CD4-positive, alpha-beta memory T cell (primary cell): ENCODE measurements around the gene PIAS4. TPM values are rescaled to one million over a fixed set of nuclear protein-coding genes. Genes with fewer than 3 reads are reported as not detected.
A peak's percentile ranks its signal among the peaks of the same experiment; 100 is the strongest.

Experiments
- CTCF ChIA-PET: fragments of 350-600 bp; sonication (Branson Sonifier 250); formaldehyde crosslinking; loops from one replicate; lab custom pipeline; 2021; ENCODE audit warnings: inconsistent platforms; ENCODE audit not compliant: partially characterized antibody; lab: Charles Lee
- POLR2A ChIA-PET: fragments of 350-600 bp; sonication (Branson Sonifier 250); formaldehyde crosslinking; loops from one replicate; lab custom pipeline; 2021; ENCODE audit not compliant: partially characterized antibody; lab: Charles Lee
- DNase-seq, 5 donors: peaks; one replicate each; pipeline versions ENCODE4 v3.0.0 to v3.0.0-alpha.2; 2020 to 2022; ENCODE audit warnings: mixed read lengths in 1 of 5
- H3K27ac ChIP-seq: one replicate; pipeline ENCODE4 v1.7.0; 2013; ENCODE audit warnings: low read depth, low read length
- H3K27me3 ChIP-seq: 2 replicates; pipeline ENCODE4 v1.7.0; 2013; ENCODE audit warnings: mild to moderate bottlenecking, low read length, moderate library complexity; ENCODE audit not compliant: insufficient read depth
- H3K36me3 ChIP-seq: 2 replicates; pipeline ENCODE4 v1.7.0; 2013; ENCODE audit warnings: mild to moderate bottlenecking, low read length, moderate library complexity; ENCODE audit not compliant: insufficient read depth
- H3K4me1 ChIP-seq: 2 replicates; pipeline ENCODE4 v1.7.0; 2013; ENCODE audit warnings: mild to moderate bottlenecking, low read length, moderate library complexity; ENCODE audit not compliant: insufficient read depth
- H3K4me3 ChIP-seq, 2 donors: one replicate each; pipeline ENCODE4 v1.7.0; 2013; ENCODE audit warnings: low read length in 2 of 2, mild to moderate bottlenecking in 1 of 2
- H3K9me3 ChIP-seq, 2 donors: one replicate each; pipeline ENCODE4 v1.7.0; 2013; ENCODE audit warnings: low read length in 2 of 2, control low read depth in 1 of 2; ENCODE audit not compliant: control insufficient read depth in 1 of 2
- H3K27ac Mint-ChIP-seq, 7 donors: one replicate each; pipeline ENCODE4 v1.8.0; 2020 to 2021; ENCODE audit warnings: mixed read lengths in 7 of 7, mild to moderate bottlenecking in 6 of 7, inconsistent platforms in 3 of 7, moderate library complexity in 3 of 7
- H3K27me3 Mint-ChIP-seq, 2 donors: one replicate each; pipeline ENCODE4 v1.8.0; 2020 to 2021; ENCODE audit warnings: mixed read lengths in 2 of 2
- H3K36me3 Mint-ChIP-seq, 2 donors: one replicate each; pipeline ENCODE4 v1.8.0; 2020 to 2021; ENCODE audit warnings: mixed read lengths in 2 of 2, inconsistent platforms in 1 of 2, mild to moderate bottlenecking in 1 of 2
- H3K4me1 Mint-ChIP-seq, 4 donors: one replicate each; pipeline ENCODE4 v1.8.0; 2020 to 2021; ENCODE audit warnings: mixed read lengths in 4 of 4, mild to moderate bottlenecking in 1 of 4
- H3K4me3 Mint-ChIP-seq, 8 donors: one replicate each; pipeline ENCODE4 v1.8.0; 2020 to 2021; ENCODE audit warnings: mixed read lengths in 8 of 8, mild to moderate bottlenecking in 7 of 8, moderate library complexity in 6 of 8, inconsistent platforms in 3 of 8
- H3K9me3 Mint-ChIP-seq, 8 donors: one replicate each; pipeline ENCODE4 v1.8.0; 2020 to 2021; ENCODE audit warnings: mixed read lengths in 8 of 8, mild to moderate bottlenecking in 5 of 8, inconsistent platforms in 3 of 8, moderate library complexity in 1 of 8
- intact Hi-C: fragments of 100-400 bp; cut with micrococcal nuclease; formaldehyde crosslinking; loops from one replicate; pipeline ENCODE4 v1.15.1; 2023
- polyA plus RNA-seq, 2 donors: library from polyadenylated mRNA; unstranded; fragments of 300-500 nt; fragmentation: Illumina TruSeq; gene quantifications; one replicate each; pipeline ENCODE4 v1.2.3, GENCODE V29; 2021
- total RNA-seq, 2 experiments: library from RNA; stranded (reverse); gene quantifications; one replicate each; pipeline ENCODE4 v1.2.3, GENCODE V29; 2021

The PIAS4 gene
- total and polyA plus RNA-seq, 4 experiments from 2014 or later: 5.2 to 42.6 (median 22.4) TPM

- peaks cover 0 to 8% of the 10 kb centered on the region in 2 donors for H3K36me3 Mint-ChIP-seq
Observed at GRCh38 chr19:4031420-4031819, 23.9 kb downstream of the PIAS4 start.

GRCh38 chr19:4032436-4032835, 24.9 kb downstream of the PIAS4 start:
- CTCF ChIA-PET: interaction anchor here (2.3 kb wide), 1 partner anchor 10 kb away, joined by 5 read pairs; no protein-coding TSS in a partner anchor
- H3K4me3 Mint-ChIP-seq: no peak overlapping the region
- H3K36me3 Mint-ChIP-seq: peaks cover 0 to 3% of the 10 kb centered on the region in 2 donors
- peak in 1 of 5 donors; percentile 34 for DNase-seq
- POLR2A ChIA-PET: interaction anchor here (1.1 kb wide), 1 partner anchor 26 kb away, joined by 6 read pairs; no protein-coding TSS in a partner anchor
- no peaks in the 10 kb centered on the region for H3K9me3 ChIP-seq
- H3K27ac Mint-ChIP-seq: no peak overlapping the region
- no peak overlapping the region for H3K4me3 ChIP-seq
- no peak overlapping the region for H3K27ac ChIP-seq
- no peaks in the 10 kb centered on the region for H3K27me3 ChIP-seq
- no peaks in the 10 kb centered on the region for H3K9me3 Mint-ChIP-seq
- intact Hi-C loops: no loop called here
- no peaks in the 10 kb centered on the region for H3K27me3 Mint-ChIP-seq
- H3K4me1 ChIP-seq: no peaks in the 10 kb centered on the region
- peaks cover 4% of the 10 kb centered on the region for H3K36me3 ChIP-seq
- H3K4me1 Mint-ChIP-seq: no peaks in the 10 kb centered on the region

More at GRCh38 chr19:4031420-4031819, 23.9 kb downstream of the PIAS4 start:
- DNase-seq: peak in 1 of 5 donors; percentile 18
- Mint-ChIP-seq H3K27ac (no peak overlapping the region), H3K27me3 (no peaks in the 10 kb centered on the region), H3K4me3 (no peak overlapping the region), H3K4me1 (no peaks in the 10 kb centered on the region), H3K9me3 (no peaks in the 10 kb centered on the region)
- intact Hi-C loops: no loop called here
- Histone ChIP-seq H3K9me3 (no peaks in the 10 kb centered on the region), H3K27ac (no peak overlapping the region), H3K36me3 (peaks cover 4% of the 10 kb centered on the region), H3K27me3 (no peaks in the 10 kb centered on the region), H3K4me3 (no peak overlapping the region), H3K4me1 (no peaks in the 10 kb centered on the region)
- ChIA-PET POLR2A (interaction anchor here (1.1 kb wide), 1 partner anchor 25 kb away, joined by 6 read pairs; no protein-coding TSS in a partner anchor), CTCF (interaction anchor here (2.3 kb wide), 1 partner anchor 9 kb away, joined by 5 read pairs; no protein-coding TSS in a partner anchor)

GRCh38 chr19:4033028-4033956, 25.8 kb downstream of the PIAS4 start:
- Mint-ChIP-seq H3K9me3 (no peaks in the 10 kb centered on the region), H3K4me1 (no peaks in the 10 kb centered on the region), H3K27me3 (no peaks in the 10 kb centered on the region), H3K27ac (no peak overlapping the region), H3K4me3 (no peak overlapping the region), H3K36me3 (peaks cover 0 to 3% of the 10 kb centered on the region in 2 donors)
- intact Hi-C loops: no loop called here
- H3K36me3 ChIP-seq: peaks cover 4% of the 10 kb centered on the region
- H3K27me3 ChIP-seq: no peaks in the 10 kb centered on the region
- no peak overlapping the region for H3K27ac ChIP-seq
- ChIA-PET CTCF (interaction anchor here (2.3 kb wide), 1 partner anchor 11 kb away, joined by 5 read pairs; no protein-coding TSS in a partner anchor), POLR2A (no interaction called here)
- H3K9me3 ChIP-seq: no peaks in the 10 kb centered on the region
- no peaks in the 10 kb centered on the region for H3K4me1 ChIP-seq
- peak in 1 of 5 donors; percentile 3 for DNase-seq
- no peak overlapping the region for H3K4me3 ChIP-seq

GRCh38 chr19:4034048-4035017, 26.8 kb downstream of the PIAS4 start:
- Histone ChIP-seq H3K27me3 (no peaks in the 10 kb centered on the region), H3K36me3 (peaks cover 4% of the 10 kb centered on the region), H3K27ac (no peak overlapping the region), H3K4me3 (no peak overlapping the region), H3K4me1 (no peaks in the 10 kb centered on the region), H3K9me3 (no peaks in the 10 kb centered on the region)
- intact Hi-C loops: no loop called here
- CTCF ChIA-PET: no interaction called here
- POLR2A ChIA-PET: interaction anchor here (0.6 kb wide), 1 partner anchor 262 kb away, joined by 3 read pairs; no protein-coding TSS in a partner anchor
- Mint-ChIP-seq H3K9me3 (no peaks in the 10 kb centered on the region), H3K27me3 (no peaks in the 10 kb centered on the region), H3K4me1 (no peaks in the 10 kb centered on the region), H3K4me3 (no peak overlapping the region), H3K36me3 (peaks cover 0 to 3% of the 10 kb centered on the region in 2 donors), H3K27ac (no peak overlapping the region)
- DNase-seq: peak in 1 of 5 donors; percentile 33

- ChIA-PET CTCF (no interaction called here), POLR2A (interaction anchor here (0.6 kb wide), 1 partner anchor 263 kb away, joined by 3 read pairs; no protein-coding TSS in a partner anchor)
- intact Hi-C loops: no loop called here
- Mint-ChIP-seq H3K4me1 (peaks cover 0 to 1% (median 0%) of the 10 kb centered on the region in 4 donors), H3K4me3 (no peak overlapping the region), H3K36me3 (peaks cover 1 to 4% of the 10 kb centered on the region in 2 donors), H3K9me3 (no peaks in the 10 kb centered on the region), H3K27ac (no peak overlapping the region), H3K27me3 (no peaks in the 10 kb centered on the region)
- Histone ChIP-seq H3K4me1 (no peaks in the 10 kb centered on the region), H3K4me3 (no peak overlapping the region), H3K9me3 (no peaks in the 10 kb centered on the region), H3K27ac (no peak overlapping the region), H3K36me3 (peaks cover 4% of the 10 kb centered on the region), H3K27me3 (no peaks in the 10 kb centered on the region)
- DNase-seq: peak in 1 of 5 donors; percentile 27
Observed at GRCh38 chr19:4035018-4035566, 27.6 kb downstream of the PIAS4 start.

- Mint-ChIP-seq H3K27ac (no peak overlapping the region), H3K4me3 (no peak overlapping the region), H3K36me3 (peaks cover 5 to 6% of the 10 kb centered on the region in 2 donors), H3K4me1 (peaks cover 0 to 5% (median 0%) of the 10 kb centered on the region in 4 donors), H3K27me3 (no peaks in the 10 kb centered on the region), H3K9me3 (no peaks in the 10 kb centered on the region)
- H3K27me3 ChIP-seq: no peaks in the 10 kb centered on the region
- peaks cover 4% of the 10 kb centered on the region for H3K36me3 ChIP-seq
- ChIA-PET POLR2A (no interaction called here), CTCF (no interaction called here)
- DNase-seq: peak in 1 of 5 donors; percentile 8
- no peaks in the 10 kb centered on the region for H3K9me3 ChIP-seq
- H3K4me1 ChIP-seq: no peaks in the 10 kb centered on the region
- no peak overlapping the region for H3K4me3 ChIP-seq
- intact Hi-C loops: no loop called here
- no peak overlapping the region for H3K27ac ChIP-seq
Observed at GRCh38 chr19:4035582-4035981, 28.0 kb downstream of the PIAS4 start.
